HG02943 (cell line): ENCODE measurements around the gene PRB2.
"Not testable (repeated sequence)": the region's sequence is repeated elsewhere in the genome, so short reads cannot be mapped to it uniquely, and the experiment has no call there.

Experiments
- ATAC-seq: cut with Tn5 transposase; IDR thresholded peaks from one replicate; pipeline ENCODE4 v1.9.1; 2021; ENCODE audit warnings: mild to moderate bottlenecking, low read depth, moderate library complexity; ENCODE audit not compliant: unreplicated experiment

Gene PRB2

DNA sequence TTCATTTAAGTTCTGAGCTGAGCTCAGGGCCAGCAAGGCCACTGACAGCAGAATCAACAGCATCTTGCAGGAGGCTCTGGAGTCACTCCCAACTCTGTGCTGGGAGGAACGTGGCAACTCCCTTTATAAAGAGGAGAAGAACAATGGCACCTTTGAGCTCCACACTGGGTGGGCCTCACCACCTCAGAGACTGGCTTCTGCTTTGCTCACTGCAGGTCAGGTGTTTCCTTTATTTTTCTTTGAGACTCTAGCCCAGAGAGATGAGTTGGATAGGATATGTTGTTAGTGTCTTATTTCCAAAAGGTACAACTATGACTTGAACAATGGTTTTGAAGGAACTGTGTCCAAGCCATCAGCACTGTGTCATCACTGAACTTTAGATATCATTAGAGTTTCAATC lies at the start of gene PRB2:
TSS of gene PRB2 (minus strand) at position 101 of the 400 bp plus-strand sequence. CDS start at position 63, 38 bp downstream.
- ATAC-seq, result not testable (repeated sequence)

DNA sequence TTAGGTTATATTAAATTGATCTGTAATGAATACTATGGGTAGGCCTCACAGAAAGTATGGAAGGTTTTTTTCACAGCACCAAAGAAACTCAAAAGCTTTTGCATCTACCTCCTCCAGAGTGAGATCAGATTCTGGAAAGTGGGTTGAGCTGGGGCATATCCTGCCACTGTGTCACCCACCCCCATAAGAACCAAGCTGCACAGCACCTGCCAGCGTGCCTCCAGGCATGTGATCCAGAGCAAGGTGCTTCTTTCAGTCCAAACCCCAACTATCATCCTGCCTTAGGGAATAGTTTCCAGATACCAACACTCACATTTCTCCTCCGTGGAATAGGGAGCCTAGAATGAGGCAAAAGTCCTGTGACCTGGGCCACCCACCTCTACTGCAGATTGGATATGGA lies 42.6 kb upstream of the PRB2 start:
- no peak for ATAC-seq

DNA sequence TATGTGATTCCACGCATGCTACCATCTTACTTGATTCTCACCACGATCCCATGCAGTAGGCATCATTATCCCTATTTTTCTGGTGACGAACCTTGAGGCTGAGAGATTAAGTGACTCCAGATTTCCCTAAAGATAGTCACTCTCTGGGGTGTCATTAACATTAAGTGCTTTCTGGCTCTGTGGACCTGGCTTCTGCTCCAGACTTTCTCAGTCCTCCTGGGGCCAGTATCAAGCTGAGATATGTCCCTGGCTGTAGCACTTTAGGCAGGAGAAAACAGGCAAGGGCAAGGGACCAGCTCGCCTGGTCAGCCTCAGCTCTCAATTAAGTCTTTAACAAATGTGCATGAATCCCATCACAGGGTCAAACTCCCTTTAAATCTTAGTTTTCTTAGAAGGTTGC lies 38.3 kb upstream of the PRB2 start:
- no peak for ATAC-seq

GRCh38 chr12:11431486-11431885 lies 36.1 kb upstream of the PRB2 start:
- ATAC-seq, result no peak

GRCh38 chr12:11427341-11427740 lies 32.0 kb upstream of the PRB2 start:
- no peak for ATAC-seq

DNA sequence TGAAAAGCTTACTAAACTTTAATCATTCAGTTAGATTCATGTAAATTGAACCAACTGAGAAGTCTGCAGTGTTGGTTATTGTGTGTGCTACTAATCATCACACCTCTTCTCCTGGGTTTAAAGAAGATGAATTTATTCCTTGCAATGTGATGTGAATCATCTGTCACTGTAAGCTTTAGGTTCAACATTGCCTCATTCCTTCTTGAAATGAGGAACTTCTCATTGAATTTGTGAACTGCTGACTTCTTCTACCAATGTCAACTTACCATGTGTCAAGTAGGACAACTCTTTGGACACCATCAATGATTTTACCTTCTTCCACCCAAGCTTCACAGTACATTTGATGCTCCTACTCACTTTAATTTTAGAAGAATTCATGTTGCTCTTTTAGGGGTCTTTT lies 17.4 kb upstream of the PRB2 start:
- ATAC-seq, result no peak

GRCh38 chr12:11408096-11408495 lies 12.7 kb upstream of the PRB2 start:
- ATAC-seq, result no peak

DNA sequence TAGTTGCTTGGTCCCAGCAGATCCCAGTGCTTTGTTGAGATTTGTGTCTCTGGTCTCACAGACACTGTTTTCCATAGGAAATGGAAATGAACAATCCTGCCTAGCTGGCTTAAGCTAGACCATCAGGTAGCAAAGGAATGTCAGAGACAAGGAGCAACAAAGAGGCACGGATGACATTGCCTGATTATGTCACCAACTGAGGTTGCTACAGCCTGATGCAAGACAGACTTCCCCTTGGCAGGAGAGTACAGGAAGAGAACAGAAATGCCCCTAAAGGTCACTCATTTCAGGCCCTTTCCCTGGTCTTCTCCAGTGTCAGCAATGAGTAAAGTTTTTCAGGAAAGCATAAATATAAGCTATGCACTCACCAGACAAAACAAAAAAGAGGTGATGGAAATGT lies 2.0 kb upstream of the PRB2 start:
- no peak for ATAC-seq

GRCh38 chr12:11391456-11391855 lies 3.9 kb downstream of the PRB2 start:
- not testable (repeated sequence) for ATAC-seq

DNA sequence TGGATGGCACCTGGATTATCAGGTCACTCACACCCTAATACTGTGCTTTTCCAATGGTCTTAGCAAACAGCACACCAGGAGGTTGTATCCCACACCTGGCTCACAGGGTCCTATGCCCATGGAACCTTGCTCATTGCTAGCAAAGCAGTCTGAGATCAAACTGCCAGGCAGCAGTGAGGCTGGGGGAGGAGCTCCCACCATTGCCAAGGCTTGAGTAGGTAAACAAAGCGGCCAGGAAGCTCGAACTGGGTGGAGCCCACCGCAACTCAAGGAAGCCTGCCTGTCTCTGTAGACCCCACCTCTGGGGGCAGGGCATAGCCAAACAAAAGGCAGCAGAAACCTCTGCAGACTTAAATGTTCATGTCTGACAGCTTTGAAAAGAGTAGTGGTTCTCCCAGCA lies 17.9 kb downstream of the PRB2 start:
- ATAC-seq, result not testable (repeated sequence)

GRCh38 chr12:11361151-11361550 lies 34.2 kb downstream of the PRB2 start:
- ATAC-seq, result no peak

GRCh38 chr12:11360205-11360883 lies 35.0 kb downstream of the PRB2 start:
- not testable (repeated sequence) for ATAC-seq

DNA sequence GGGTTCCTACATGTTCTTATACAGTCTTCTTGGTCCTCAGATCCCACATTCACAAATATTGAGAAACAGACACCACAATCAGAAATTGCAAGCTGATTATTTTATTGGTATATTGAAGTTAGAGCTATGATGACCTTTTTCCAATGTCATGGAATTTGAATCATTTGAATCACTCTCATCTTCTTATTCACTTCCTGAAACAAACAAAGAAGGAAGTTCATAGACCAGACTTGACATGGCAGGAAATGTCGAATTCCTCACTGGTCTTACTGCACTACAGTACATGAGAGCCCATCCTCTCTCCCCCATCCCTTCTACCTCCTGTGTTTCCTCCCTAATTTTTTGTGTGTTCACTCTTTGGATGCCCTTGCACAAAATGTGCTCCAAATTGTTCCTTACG lies 43.6 kb downstream of the PRB2 start:
- not testable (repeated sequence) for ATAC-seq

DNA sequence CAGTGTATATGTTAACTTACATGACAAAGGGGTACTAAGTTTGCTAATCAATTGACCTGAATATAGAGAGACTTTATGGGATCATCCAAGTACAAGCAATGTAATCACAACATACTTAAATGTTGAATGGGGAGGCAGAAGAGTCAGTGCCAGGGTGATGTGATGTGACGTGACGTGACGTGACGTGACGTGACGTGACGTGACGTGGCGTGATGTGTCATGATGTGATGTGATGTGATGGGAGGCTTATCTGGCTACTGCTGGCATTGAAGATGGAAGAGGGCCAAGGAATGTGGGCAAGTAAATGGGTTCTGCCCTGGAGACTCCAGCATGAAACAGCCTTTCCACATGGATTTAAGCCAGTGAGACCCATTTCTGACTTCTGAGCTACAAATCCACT lies 46.9 kb downstream of the PRB2 start:
- ATAC-seq, result no peak

DNA sequence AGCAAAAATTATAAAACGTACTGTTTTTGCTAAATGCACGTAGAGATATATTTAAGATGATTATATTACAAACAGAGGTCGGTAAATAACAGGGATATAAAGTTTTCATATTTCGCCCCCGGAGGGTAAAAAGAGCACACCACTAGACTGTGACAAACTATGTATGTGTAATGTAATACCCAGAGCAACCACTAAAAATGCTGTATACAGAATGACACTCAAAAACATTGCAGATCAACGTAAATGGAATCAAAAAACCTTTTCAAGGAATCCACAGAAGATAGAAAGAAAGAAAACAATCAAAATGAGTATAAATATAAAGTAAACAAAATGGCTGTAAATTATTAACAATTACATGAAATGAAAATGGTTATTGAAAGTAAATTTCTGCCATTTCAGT lies 47.6 kb downstream of the PRB2 start:
- no peak for ATAC-seq

DNA sequence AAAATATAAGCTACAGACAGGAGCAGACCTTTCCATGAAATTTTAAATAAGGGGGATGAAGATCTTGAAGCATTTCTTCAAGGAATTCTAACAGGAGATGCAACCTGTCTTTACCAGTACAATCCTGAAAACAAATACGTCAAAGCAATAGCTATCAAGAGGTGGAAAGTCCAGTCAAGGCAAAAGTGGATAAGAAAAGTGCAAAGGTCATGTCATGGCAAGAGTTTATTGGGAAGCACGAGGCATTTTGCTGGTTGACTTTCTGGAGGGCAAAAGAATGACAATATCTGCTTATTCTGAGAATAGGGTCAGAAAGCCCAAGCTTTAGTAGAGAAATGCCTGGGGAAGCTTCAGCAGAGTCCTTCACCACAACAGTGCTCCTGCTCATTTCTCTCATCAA lies 50.9 kb downstream of the PRB2 start:
- no peak for ATAC-seq
